ENCODE data around the gene IL6ST.

DNA sequence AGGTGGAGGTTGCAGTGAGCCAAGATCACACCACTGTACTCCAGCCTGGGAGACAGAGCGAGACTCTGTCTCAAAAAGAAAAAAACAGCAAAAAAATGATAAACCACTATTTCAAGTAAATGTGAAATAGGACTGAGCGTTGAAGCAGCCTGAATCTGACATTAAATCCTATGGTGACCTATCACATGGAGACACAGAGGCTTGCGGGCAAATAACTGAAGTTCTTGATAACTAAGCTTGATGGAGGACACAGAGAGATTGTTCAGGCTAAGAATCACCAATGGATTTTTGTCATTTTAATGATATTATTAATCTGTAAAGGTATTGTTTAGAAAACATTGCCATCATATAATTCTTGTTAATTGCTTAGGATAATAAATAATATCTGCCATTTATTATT lies 15.7 kb upstream of the IL6ST start:
- TF ChIP-seq, protein P1, sequence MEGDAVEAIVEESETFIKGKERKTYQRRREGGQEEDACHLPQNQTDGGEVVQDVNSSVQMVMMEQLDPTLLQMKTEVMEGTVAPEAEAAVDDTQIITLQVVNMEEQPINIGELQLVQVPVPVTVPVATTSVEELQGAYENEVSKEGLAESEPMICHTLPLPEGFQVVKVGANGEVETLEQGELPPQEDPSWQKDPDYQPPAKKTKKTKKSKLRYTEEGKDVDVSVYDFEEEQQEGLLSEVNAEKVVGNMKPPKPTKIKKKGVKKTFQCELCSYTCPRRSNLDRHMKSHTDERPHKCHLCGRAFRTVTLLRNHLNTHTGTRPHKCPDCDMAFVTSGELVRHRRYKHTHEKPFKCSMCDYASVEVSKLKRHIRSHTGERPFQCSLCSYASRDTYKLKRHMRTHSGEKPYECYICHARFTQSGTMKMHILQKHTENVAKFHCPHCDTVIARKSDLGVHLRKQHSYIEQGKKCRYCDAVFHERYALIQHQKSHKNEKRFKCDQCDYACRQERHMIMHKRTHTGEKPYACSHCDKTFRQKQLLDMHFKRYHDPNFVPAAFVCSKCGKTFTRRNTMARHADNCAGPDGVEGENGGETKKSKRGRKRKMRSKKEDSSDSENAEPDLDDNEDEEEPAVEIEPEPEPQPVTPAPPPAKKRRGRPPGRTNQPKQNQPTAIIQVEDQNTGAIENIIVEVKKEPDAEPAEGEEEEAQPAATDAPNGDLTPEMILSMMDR (conservative IDR thresholded peaks at IDR 0.05): no peak
- TF ChIP-seq EZH2 (IDR thresholded peaks at IDR 0.05; ENCODE audit: low read depth): no peak

All from PC-9 (cell line).